Trophoblast cell (in vitro differentiated cells and primary cell): ENCODE results near the gene MDM2.
A peak's percentile ranks its signal among the peaks of the same experiment; 100 is the strongest.

Source experiments
- DNase-seq, 2 donors: peaks; one replicate each; pipeline ENCODE4 v3.0.0-alpha.2; 2016
- H2AFZ ChIP-seq: 2 replicates; pipeline ENCODE4 v1.6.1; 2013; ENCODE audit warnings: low read length, moderate library complexity, mild to moderate bottlenecking; ENCODE audit not compliant: insufficient read depth, poor library complexity
- H2AK5ac ChIP-seq: 2 replicates; pipeline ENCODE4 v1.6.1; 2013; ENCODE audit warnings: mild to moderate bottlenecking, low read length
- H2BK120ac ChIP-seq: 2 replicates; pipeline ENCODE4 v1.6.1; 2013; ENCODE audit warnings: low read length, mild to moderate bottlenecking, moderate library complexity; ENCODE audit not compliant: insufficient read depth, poor library complexity
- H2BK12ac ChIP-seq: 2 replicates; pipeline ENCODE4 v1.6.1; 2013; ENCODE audit warnings: mild to moderate bottlenecking, low read length, moderate library complexity
- H2BK5ac ChIP-seq: 2 replicates; pipeline ENCODE4 v1.6.1; 2013; ENCODE audit warnings: low read length, low read depth, moderate library complexity, mild to moderate bottlenecking; ENCODE audit not compliant: poor library complexity
- H3K14ac ChIP-seq: 2 replicates; pipeline ENCODE4 v1.6.1; 2013; ENCODE audit warnings: mild to moderate bottlenecking, low read length
- H3K18ac ChIP-seq: 2 replicates; pipeline ENCODE4 v1.6.1; 2013; ENCODE audit warnings: mild to moderate bottlenecking, low read length
- H3K23ac ChIP-seq: 2 replicates; pipeline ENCODE4 v1.6.1; 2013; ENCODE audit warnings: low read length
- H3K27ac ChIP-seq: 2 replicates; pipeline ENCODE4 v1.5.1; 2013; ENCODE audit warnings: low read depth, mild to moderate bottlenecking, inconsistent platforms, low read length, moderate library complexity
- H3K27me3 ChIP-seq: 2 replicates; pipeline ENCODE4 v1.6.1; 2013; ENCODE audit warnings: inconsistent platforms, mild to moderate bottlenecking, low read length, moderate library complexity; ENCODE audit not compliant: insufficient read depth
- H3K36me3 ChIP-seq, 2 experiments: 1 replicate in 1 of 2; 2 replicates in 1 of 2; pipeline ENCODE4 v1.6.1; 2013; ENCODE audit warnings: low read length in 2 of 2, mild to moderate bottlenecking in 2 of 2, moderate library complexity in 1 of 2; ENCODE audit not compliant: insufficient read depth in 2 of 2, control insufficient read depth in 1 of 2
- H3K4ac ChIP-seq: 2 replicates; pipeline ENCODE4 v1.6.1; 2013; ENCODE audit warnings: low read depth, mild to moderate bottlenecking, low read length, moderate library complexity
- H3K4me1 ChIP-seq, 2 experiments: 1 replicate in 1 of 2; 2 replicates in 1 of 2; pipeline ENCODE4 v1.6.1; 2013; ENCODE audit warnings: low read length in 2 of 2, mild to moderate bottlenecking in 2 of 2, moderate library complexity in 1 of 2; ENCODE audit not compliant: insufficient read depth in 2 of 2, control insufficient read depth in 1 of 2
- H3K4me2 ChIP-seq: 2 replicates; pipeline ENCODE4 v1.6.1; 2013; ENCODE audit warnings: inconsistent platforms, mild to moderate bottlenecking, low read length, moderate library complexity
- H3K4me3 ChIP-seq: 2 replicates; pipeline ENCODE4 v1.5.1; 2013; ENCODE audit warnings: mild to moderate bottlenecking, low read depth, low read length, inconsistent platforms
- H3K79me1 ChIP-seq: one replicate; pipeline ENCODE4 v1.6.1; 2013; ENCODE audit warnings: low read length
- H3K79me2 ChIP-seq: 2 replicates; pipeline ENCODE4 v1.6.1; 2013; ENCODE audit warnings: low read length, mild to moderate bottlenecking; ENCODE audit not compliant: control insufficient read depth, insufficient read depth, poor library complexity
- H3K9ac ChIP-seq: 2 replicates; pipeline ENCODE4 v1.6.1; 2013; ENCODE audit warnings: mild to moderate bottlenecking, low read length
- H3K9me3 ChIP-seq: 2 replicates; pipeline ENCODE4 v1.6.1; 2013; ENCODE audit warnings: low read depth, mild to moderate bottlenecking, control low read depth, inconsistent platforms, low read length; ENCODE audit not compliant: insufficient read depth
- H4K12ac ChIP-seq: 2 replicates; pipeline ENCODE4 v1.6.1; 2013; ENCODE audit warnings: low read depth, mild to moderate bottlenecking, low read length, moderate library complexity
- H4K8ac ChIP-seq: 2 replicates; pipeline ENCODE4 v1.6.1; 2013; ENCODE audit warnings: low read depth, mild to moderate bottlenecking, low read length, moderate library complexity
- H4K91ac ChIP-seq: one replicate; pipeline ENCODE4 v1.6.1; 2013; ENCODE audit warnings: low read depth, mild to moderate bottlenecking, low read length, moderate library complexity
- WGBS: extraction: QIAGEN DNeasy Blood & Tissue Kit; methylation state at CpG from one replicate; pipeline ENCODE4 v1.1.7; 2013; ENCODE audit warnings: missing lambda C conversion rate; ENCODE audit not compliant: insufficient read length, insufficient coverage; ENCODE audit errors: extremely low coverage; 5-methylcytosine and 5-hydroxymethylcytosine counted together

MDM2 gene

GRCh38 chr12:68761901-68762630, 45.9 kb upstream of the MDM2 start:
- Histone ChIP-seq H3K79me2 (no peaks in the 10 kb centered on the region), H2AK5ac (no peak overlapping the region), H3K79me1 (no peaks in the 10 kb centered on the region), H3K4me3 (no peak overlapping the region), H3K4me1 (no peaks in the 10 kb centered on the region), H4K12ac (no peak overlapping the region), H3K4ac (no peak overlapping the region), H3K27ac (no peak overlapping the region), H3K4me2 (no peak overlapping the region), H2BK12ac (no peak overlapping the region), H4K91ac (no peak overlapping the region), H2AFZ (no peak overlapping the region), H3K14ac (no peak overlapping the region), H3K18ac (no peak overlapping the region), H3K36me3 (peaks cover 12 to 15% of the 10 kb centered on the region in 2 experiments), H2BK120ac (no peak overlapping the region), H3K9me3 (no peaks in the 10 kb centered on the region), H4K8ac (no peak overlapping the region), H2BK5ac (no peak overlapping the region), H3K27me3 (no peaks in the 10 kb centered on the region), H3K23ac (no peak overlapping the region), H3K9ac (no peak overlapping the region)
- no peak for DNase-seq
- WGBS, result no CpG with 5 or more reads among the region's 8 CpGs

DNA sequence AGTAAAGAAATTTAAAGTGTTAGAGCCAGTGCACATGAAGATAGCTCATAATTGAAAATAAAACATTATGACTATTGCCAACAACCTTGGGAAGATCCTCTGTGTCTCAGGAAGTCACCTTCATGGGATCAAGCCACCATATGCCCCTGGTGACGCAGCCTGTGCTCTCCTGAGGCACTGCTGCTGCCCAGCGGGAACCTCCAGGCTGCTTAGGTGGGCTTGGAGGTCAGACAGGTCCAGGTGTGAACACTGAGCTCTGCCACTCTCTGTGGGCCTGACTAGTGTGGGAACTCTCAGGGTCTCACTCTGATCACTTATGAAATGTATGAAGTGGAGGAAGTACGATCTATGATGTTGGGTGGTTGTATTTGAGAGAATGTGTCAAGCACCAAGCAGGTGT, 45.3 kb upstream of the MDM2 start:
- no peak overlapping the region for H3K4me2 ChIP-seq
- H2AFZ ChIP-seq, result no peak overlapping the region
- no peak overlapping the region for H3K18ac ChIP-seq
- no peak overlapping the region for H2BK5ac ChIP-seq
- H3K4me1 ChIP-seq, result no peaks in the 10 kb centered on the region
- no peak overlapping the region for H3K4ac ChIP-seq
- H4K8ac ChIP-seq, result no peak overlapping the region
- no peak overlapping the region for H2BK120ac ChIP-seq
- no peaks in the 10 kb centered on the region for H3K27me3 ChIP-seq
- no peaks in the 10 kb centered on the region for H3K9me3 ChIP-seq
- DNase-seq, result no peak
- H3K14ac ChIP-seq, result no peak overlapping the region
- H4K91ac ChIP-seq, result no peak overlapping the region
- H3K4me3 ChIP-seq, result no peak overlapping the region
- H3K23ac ChIP-seq, result no peak overlapping the region
- no peak overlapping the region for H3K27ac ChIP-seq
- no peaks in the 10 kb centered on the region for H3K79me2 ChIP-seq
- no peak overlapping the region for H2BK12ac ChIP-seq
- peaks cover 12 to 17% of the 10 kb centered on the region in 2 experiments for H3K36me3 ChIP-seq
- peak overlapping the region; percentile 44 for H4K12ac ChIP-seq
- no peak overlapping the region for H3K9ac ChIP-seq
- WGBS, result no CpG with 5 or more reads among the region's 3 CpGs
- no peak overlapping the region for H2AK5ac ChIP-seq
- H3K79me1 ChIP-seq, result no peaks in the 10 kb centered on the region

- H3K79me1 ChIP-seq, result no peaks in the 10 kb centered on the region
- H3K18ac ChIP-seq, result no peak overlapping the region
- no peak overlapping the region for H4K91ac ChIP-seq
- no peak overlapping the region for H3K4me3 ChIP-seq
- no peak overlapping the region for H3K4ac ChIP-seq
- no peaks in the 10 kb centered on the region for H3K79me2 ChIP-seq
- no peak overlapping the region for H3K4me2 ChIP-seq
- no peak overlapping the region for H3K23ac ChIP-seq
- H2BK12ac ChIP-seq, result no peak overlapping the region
- H3K27ac ChIP-seq, result no peak overlapping the region
- no CpG with 5 or more reads among the region's 1 CpG for WGBS
- no peak overlapping the region for H4K8ac ChIP-seq
- no peak overlapping the region for H2AK5ac ChIP-seq
- no peak overlapping the region for H3K14ac ChIP-seq
- no peak overlapping the region for H2AFZ ChIP-seq
- no peaks in the 10 kb centered on the region for H3K4me1 ChIP-seq
- H3K9me3 ChIP-seq, result no peaks in the 10 kb centered on the region
- H2BK5ac ChIP-seq, result no peak overlapping the region
- no peak for DNase-seq
- no peak overlapping the region for H2BK120ac ChIP-seq
- H4K12ac ChIP-seq, result no peak overlapping the region
- no peak overlapping the region for H3K9ac ChIP-seq
- H3K36me3 ChIP-seq, result peaks cover 10 to 14% of the 10 kb centered on the region in 2 experiments
- no peaks in the 10 kb centered on the region for H3K27me3 ChIP-seq
Measured at GRCh38 chr12:68765696-68766095, 42.3 kb upstream of the MDM2 start.

GRCh38 chr12:68766646-68767045, 41.3 kb upstream of the MDM2 start:
- DNase-seq, result no peak
- no peak overlapping the region for H3K18ac ChIP-seq
- H3K4me3 ChIP-seq, result no peak overlapping the region
- no CpG with 5 or more reads among the region's 2 CpGs for WGBS
- H4K91ac ChIP-seq, result no peak overlapping the region
- no peak overlapping the region for H3K4ac ChIP-seq
- no peak overlapping the region for H3K9ac ChIP-seq
- no peak overlapping the region for H2BK120ac ChIP-seq
- no peaks in the 10 kb centered on the region for H3K79me1 ChIP-seq
- H3K27ac ChIP-seq, result no peak overlapping the region
- no peak overlapping the region for H4K8ac ChIP-seq
- no peaks in the 10 kb centered on the region for H3K27me3 ChIP-seq
- no peak overlapping the region for H3K4me2 ChIP-seq
- H2AFZ ChIP-seq, result no peak overlapping the region
- no peak overlapping the region for H2AK5ac ChIP-seq
- H3K36me3 ChIP-seq, result peaks cover 7 to 14% of the 10 kb centered on the region in 2 experiments
- H2BK5ac ChIP-seq, result no peak overlapping the region
- H4K12ac ChIP-seq, result no peak overlapping the region
- H3K79me2 ChIP-seq, result no peaks in the 10 kb centered on the region
- no peaks in the 10 kb centered on the region for H3K4me1 ChIP-seq
- no peak overlapping the region for H3K14ac ChIP-seq
- no peaks in the 10 kb centered on the region for H3K9me3 ChIP-seq
- no peak overlapping the region for H3K23ac ChIP-seq
- no peak overlapping the region for H2BK12ac ChIP-seq
